ENCODE results near the gene RAD51D.

The RAD51D gene

GRCh38 chr17:35083071-35083470 is 36.6 kb downstream of the RAD51D start:
- no peak for TF ChIP-seq FOXM1 (IDR thresholded peaks at IDR 0.05; ENCODE audit: borderline replicate concordance, low read depth)
- TF ChIP-seq RAD21 (IDR thresholded peaks at IDR 0.05; ENCODE audit: low read depth): no peak
- TF ChIP-seq CEBPB (IDR thresholded peaks at IDR 0.05): no peak
- no peak for TF ChIP-seq TCF12 (IDR thresholded peaks at IDR 0.05; ENCODE audit: low read depth)
- TF ChIP-seq ZBTB7A (IDR thresholded peaks at IDR 0.05; ENCODE audit: low read depth): no peak
- no peak for TF ChIP-seq REST (IDR thresholded peaks at IDR 0.05; ENCODE audit: low read depth)
- no peak for TF ChIP-seq YY1 (IDR thresholded peaks at IDR 0.05; ENCODE audit: low read depth)

DNA sequence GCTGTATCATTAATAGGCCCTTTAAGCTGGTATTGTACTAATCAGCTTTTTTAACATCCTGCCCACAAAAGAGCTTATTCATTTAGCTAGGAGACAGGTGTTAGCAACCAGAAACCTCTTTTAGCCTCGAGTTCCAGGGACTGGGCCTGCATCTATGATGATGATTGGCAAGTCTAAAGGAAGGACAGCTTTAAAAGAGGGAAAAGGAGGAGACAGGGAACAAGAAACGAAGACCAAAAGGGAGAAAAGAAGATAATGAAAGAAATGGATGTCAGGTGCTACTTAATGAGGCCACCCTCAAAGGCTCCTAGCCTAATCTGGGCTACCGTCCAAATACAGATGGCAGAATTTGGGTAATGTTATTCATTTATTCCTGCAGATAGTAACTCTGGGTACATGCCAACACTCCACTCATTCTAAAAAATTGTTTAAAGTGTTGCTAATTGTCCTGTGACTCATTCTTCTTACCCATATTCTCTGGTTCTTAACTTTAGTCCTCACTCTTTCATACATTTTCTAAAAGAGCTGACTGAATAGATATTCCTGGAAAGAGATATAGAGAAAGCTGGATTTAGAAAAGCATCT is 37.5 kb downstream of the RAD51D start:
- TF ChIP-seq NFIC (IDR thresholded peaks at IDR 0.05) (peak; percentile 56), RAD21 (IDR thresholded peaks at IDR 0.05; ENCODE audit: low read depth) (no peak), CEBPB (IDR thresholded peaks at IDR 0.05) (no peak), REST (IDR thresholded peaks at IDR 0.05; ENCODE audit: low read depth) (no peak), CREB1 (IDR thresholded peaks at IDR 0.05; ENCODE audit: low read depth) (no peak)

GRCh38 chr17:35081638-35082037 is 38.0 kb downstream of the RAD51D start:
- TF ChIP-seq NFIC (IDR thresholded peaks at IDR 0.05): no peak
- TF ChIP-seq TEAD4 (IDR thresholded peaks at IDR 0.05): no peak

DNA sequence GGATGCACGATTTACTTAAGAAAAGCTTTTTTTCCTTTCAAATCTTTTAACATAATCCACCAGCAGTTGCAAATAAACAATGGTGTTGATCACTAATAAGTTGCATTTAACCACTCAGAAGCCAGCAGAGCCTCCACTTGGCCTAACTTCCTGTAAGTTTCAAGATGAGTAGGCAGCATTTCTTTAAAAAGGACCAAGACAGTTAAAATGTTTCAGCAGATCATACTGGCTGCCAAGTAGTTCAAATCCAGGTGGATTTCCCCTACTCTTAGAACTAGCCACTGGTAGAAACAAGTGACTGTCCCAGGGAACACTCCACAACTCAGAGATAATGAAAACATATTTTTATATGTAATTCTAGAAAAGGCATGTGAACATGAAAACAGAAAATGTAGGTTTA is 39.1 kb downstream of the RAD51D start:
- no peak for TF ChIP-seq TCF12 (IDR thresholded peaks at IDR 0.05; ENCODE audit: low read depth)
- TF ChIP-seq, protein P1, sequence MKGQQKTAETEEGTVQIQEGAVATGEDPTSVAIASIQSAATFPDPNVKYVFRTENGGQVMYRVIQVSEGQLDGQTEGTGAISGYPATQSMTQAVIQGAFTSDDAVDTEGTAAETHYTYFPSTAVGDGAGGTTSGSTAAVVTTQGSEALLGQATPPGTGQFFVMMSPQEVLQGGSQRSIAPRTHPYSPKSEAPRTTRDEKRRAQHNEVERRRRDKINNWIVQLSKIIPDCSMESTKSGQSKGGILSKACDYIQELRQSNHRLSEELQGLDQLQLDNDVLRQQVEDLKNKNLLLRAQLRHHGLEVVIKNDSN (IDR thresholded peaks at IDR 0.05): no peak
- no peak for TF ChIP-seq FOXM1 (IDR thresholded peaks at IDR 0.05; ENCODE audit: borderline replicate concordance, low read depth)
- no peak for TF ChIP-seq REST (IDR thresholded peaks at IDR 0.05; ENCODE audit: low read depth)
- TF ChIP-seq EP300 (IDR thresholded peaks at IDR 0.05; ENCODE audit: borderline replicate concordance): no peak
- TF ChIP-seq YY1 (IDR thresholded peaks at IDR 0.05; ENCODE audit: low read depth): no peak
- TF ChIP-seq ZBTB7A (IDR thresholded peaks at IDR 0.05; ENCODE audit: low read depth): no peak
- no peak for TF ChIP-seq EGR1 (IDR thresholded peaks at IDR 0.05)
- TF ChIP-seq TEAD4 (IDR thresholded peaks at IDR 0.05): no peak
- TF ChIP-seq RAD21 (IDR thresholded peaks at IDR 0.05; ENCODE audit: low read depth): no peak
- TF ChIP-seq NFIC (IDR thresholded peaks at IDR 0.05): no peak
- no peak for TF ChIP-seq CREB1 (IDR thresholded peaks at IDR 0.05; ENCODE audit: low read depth)
- TF ChIP-seq TAF1 (IDR thresholded peaks at IDR 0.05; ENCODE audit: low read depth): no peak
- TF ChIP-seq, protein P2, sequence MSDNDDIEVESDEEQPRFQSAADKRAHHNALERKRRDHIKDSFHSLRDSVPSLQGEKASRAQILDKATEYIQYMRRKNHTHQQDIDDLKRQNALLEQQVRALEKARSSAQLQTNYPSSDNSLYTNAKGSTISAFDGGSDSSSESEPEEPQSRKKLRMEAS (IDR thresholded peaks at IDR 0.05): no peak

GRCh38 chr17:35079547-35080423 is 39.9 kb downstream of the RAD51D start:
- TF ChIP-seq CREB1 (IDR thresholded peaks at IDR 0.05; ENCODE audit: low read depth) (no peak), TEAD4 (IDR thresholded peaks at IDR 0.05) (no peak), TAF1 (IDR thresholded peaks at IDR 0.05; ENCODE audit: low read depth) (no peak), EP300 (IDR thresholded peaks at IDR 0.05; ENCODE audit: borderline replicate concordance) (no peak), CEBPB (IDR thresholded peaks at IDR 0.05) (no peak), REST (IDR thresholded peaks at IDR 0.05; ENCODE audit: low read depth) (no peak), FOXM1 (IDR thresholded peaks at IDR 0.05; ENCODE audit: borderline replicate concordance, low read depth) (no peak), RAD21 (IDR thresholded peaks at IDR 0.05; ENCODE audit: low read depth) (no peak), EGR1 (IDR thresholded peaks at IDR 0.05) (no peak), YY1 (IDR thresholded peaks at IDR 0.05; ENCODE audit: low read depth) (no peak), TCF12 (IDR thresholded peaks at IDR 0.05; ENCODE audit: low read depth) (no peak), ZBTB7A (IDR thresholded peaks at IDR 0.05; ENCODE audit: low read depth) (no peak), NFIC (IDR thresholded peaks at IDR 0.05) (no peak)
- TF ChIP-seq, protein P1 (IDR thresholded peaks at IDR 0.05): no peak
- TF ChIP-seq, protein P2 (IDR thresholded peaks at IDR 0.05): no peak

All from Ishikawa (cell line).